IPS-NIHi11 (cell line): Measurements from ENCODE around the gene MLLT1.

Experiments used
- DNase-seq: peaks from one replicate; pipeline ENCODE4 v3.0.0; 2012; ENCODE audit warnings: mixed read lengths, low spot score

MLLT1 gene

DNA sequence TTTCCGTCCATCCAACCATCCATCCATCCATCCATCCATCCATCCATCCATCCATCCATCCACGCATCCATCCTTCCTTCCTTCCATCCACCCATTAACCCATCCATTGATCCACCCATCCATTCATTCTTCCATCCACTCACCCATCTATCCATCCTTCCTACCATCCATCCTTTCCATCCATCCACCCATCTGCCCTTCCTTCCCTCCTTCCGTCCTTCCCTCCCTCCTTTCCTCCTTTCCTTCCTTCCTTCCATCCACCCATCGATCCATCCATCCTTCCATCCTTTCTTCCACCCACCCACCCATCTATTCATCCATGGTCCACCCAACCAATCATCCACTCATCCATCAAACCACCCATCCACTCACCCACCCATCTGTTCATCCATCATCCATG, 70.1 kb downstream of the MLLT1 start:
- no peak for DNase-seq

DNA sequence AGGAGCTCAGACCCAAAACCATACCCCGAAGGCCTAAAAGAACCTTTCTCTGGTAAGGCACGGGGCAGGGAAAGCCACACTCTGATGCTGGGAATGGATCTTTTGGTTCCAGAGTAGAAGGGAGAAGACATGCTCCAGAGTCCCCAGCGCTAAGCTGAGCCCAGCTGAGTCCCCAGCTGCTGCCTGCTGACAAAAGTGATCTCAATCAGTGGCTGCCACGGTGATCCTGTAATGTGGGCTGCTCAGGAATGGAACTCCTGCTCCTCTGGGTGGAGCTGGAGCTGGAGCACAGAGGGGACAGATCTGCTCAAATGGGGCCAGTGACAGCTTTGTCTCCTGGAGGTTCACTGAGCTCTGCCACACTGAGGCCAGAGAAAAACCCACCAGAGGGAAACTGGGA, 70.5 kb downstream of the MLLT1 start:
- no peak for DNase-seq

DNA sequence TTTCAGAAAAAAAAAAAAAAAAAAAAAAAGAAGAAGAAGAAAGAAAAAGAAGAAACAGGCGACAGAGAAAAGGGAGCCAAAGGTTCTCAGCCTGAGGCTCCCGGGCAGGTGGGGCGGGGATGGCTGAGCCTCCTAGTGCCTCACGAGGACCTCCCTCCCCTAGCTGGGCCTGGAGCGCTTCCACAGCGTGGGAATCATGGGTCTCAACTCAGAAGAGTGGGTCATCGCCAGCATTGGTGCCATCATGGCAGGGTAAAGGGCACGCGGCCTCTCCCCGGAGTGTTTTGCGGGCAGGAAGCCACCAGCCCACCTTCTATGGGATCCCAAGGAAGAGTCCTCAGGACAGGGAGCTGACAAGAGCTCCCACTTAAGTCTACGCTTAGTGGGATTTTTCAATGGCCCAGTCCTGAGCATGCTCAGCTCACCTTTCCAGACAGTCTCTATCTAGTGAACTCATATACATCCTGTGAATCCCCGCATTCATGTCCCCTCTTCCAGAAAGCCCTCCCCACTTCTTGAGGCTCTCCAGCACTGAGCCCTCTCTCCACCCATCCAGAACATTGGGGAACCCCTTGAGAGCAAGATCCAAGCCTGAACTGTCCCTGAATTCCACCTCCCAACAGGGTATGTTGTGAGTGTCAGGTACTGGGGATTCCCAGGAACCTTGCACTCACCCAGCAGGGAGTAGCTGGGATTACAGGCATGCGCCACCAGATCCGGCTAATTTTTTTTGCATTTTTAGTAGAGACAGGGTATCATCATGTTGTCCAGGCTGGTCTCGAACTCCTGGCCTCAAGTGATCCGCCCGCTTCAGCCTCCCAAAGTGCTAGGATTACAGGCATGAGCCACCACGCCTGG, 74.7 kb downstream of the MLLT1 start:
- no peak for DNase-seq

DNA sequence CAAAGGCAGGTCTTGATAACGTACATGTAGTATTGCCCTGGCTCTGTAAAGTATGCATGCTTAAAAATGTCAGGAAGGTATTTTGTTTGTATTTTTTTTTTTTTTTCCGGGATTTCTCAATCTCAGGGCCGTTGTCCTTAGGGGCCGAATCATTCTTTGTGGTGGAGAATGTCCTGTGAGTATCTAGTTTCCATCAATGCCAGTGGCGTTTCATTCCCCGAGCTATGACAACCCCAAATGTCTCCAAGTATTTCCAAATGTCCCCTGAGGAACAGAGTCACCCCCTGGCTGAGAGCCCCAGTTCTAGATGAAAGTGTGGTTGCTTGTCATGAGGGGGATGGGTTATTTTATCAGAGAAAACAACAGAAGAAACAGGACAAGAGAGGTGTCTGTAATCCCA, 75.6 kb downstream of the MLLT1 start:
- DNase-seq, result no peak

DNA sequence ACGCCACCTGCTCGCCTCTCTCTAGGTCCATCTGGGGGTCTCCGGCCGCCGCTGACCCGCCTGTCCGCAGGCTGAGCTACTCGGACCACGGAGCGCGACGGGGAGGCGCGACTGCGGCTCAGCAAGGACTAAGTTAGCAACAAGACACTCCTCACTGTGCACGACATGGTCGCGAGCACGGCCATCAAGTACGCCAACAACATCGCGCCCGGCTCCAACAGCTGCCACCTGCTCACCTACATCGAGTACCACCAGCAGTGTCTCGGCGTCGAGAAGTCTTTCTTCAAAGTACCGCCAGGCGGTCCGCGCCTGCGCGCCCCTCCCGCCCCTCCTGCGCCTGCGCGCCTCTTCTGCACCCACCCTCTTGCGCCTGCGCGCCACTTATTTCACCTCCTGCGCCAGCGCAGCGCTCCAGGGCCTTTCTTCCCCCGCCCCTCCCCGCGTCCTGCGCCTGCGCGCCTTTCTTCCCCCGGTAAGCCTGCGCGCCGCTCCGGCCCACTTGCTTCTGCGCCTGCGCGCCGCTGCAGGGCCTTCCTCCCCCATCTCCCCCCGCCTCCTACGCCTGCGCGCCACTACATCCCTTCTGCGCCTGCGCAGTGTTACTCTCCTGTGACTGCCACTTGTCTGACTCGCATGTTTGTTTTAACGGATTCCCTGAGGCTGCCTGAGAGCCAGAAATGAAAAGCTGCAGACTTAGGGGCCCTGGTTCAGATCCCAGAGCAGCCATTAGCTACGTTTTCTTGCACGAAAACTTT, 80.4 kb downstream of the MLLT1 start:
- DNase-seq, result peak; percentile 100

DNA sequence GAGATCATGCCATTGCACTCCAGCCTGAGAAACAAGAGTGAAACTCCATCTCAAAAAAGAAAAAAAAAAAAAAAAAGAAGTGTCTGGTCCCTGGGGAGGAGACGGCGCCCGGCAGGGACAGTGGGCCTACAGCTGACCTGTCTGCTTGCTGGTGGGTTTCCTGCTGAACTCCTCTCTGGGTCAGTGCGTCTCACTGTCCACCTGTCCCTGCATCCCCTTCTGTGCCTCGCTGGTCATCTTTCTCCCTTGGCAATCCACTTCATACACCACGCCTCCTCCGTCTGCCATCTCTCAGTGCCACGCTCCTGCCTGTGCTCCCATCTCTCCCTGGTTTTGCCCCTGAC, 80.9 kb downstream of the MLLT1 start:
- DNase-seq, result no peak

DNA sequence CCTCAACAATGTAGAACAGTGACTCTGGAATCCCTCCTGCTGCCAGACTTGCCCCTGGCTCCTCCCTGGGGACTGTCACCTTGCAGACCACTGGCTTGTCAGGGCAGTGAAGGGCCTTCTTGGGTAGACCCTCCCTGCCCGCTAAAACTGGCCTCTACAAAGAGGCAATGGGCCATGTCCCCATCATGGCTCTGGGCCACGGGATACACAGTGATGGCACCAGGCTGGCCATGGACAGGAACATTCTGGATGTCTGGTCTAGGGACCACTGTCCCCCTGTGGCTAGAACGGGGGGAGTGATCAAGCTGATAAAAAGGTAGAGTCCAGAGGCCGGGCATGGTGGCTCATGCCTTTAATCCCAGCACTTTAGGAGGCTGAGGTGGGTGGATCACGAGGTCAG, 83.4 kb downstream of the MLLT1 start:
- no peak for DNase-seq

DNA sequence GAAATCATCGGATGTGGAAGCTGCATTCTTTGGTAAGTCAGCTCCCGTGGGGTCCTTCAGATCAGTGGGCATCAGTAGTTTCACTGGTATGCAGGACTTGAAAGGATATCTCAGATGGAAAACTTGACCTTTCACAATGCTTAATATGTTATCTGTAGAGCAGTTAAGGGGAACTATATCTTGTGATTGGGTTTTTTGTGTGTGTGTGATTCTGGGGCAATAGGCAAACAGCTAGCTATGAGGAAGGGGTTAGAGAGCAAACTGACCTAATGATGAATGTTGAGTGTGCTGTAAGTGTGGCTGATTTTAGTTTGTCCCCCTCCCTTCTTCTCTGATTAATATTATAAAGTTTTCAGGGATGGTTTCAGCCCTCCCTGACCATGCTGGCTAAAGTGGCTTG, 91.0 kb downstream of the MLLT1 start:
- DNase-seq, result no peak

DNA sequence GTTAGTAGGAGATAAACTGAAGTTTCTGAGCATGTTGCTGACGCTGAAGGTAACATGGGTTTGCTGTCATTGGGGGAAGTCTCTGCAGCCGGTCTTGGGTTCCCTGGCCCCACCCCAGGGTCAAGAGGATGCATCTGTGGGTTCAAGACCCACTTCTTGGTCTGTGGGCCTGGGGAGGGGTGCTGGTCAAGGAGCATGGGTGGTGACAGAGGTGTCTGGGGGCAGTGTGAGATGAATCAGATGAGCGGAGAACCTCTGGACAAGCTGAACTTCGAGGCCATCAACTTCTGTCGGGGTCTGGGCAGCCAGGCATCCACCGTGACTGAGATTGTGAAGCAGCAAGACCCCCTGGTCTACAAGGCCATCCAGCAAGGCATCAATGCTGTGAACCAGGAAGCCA, 92.4 kb downstream of the MLLT1 start:
- no peak for DNase-seq

DNA sequence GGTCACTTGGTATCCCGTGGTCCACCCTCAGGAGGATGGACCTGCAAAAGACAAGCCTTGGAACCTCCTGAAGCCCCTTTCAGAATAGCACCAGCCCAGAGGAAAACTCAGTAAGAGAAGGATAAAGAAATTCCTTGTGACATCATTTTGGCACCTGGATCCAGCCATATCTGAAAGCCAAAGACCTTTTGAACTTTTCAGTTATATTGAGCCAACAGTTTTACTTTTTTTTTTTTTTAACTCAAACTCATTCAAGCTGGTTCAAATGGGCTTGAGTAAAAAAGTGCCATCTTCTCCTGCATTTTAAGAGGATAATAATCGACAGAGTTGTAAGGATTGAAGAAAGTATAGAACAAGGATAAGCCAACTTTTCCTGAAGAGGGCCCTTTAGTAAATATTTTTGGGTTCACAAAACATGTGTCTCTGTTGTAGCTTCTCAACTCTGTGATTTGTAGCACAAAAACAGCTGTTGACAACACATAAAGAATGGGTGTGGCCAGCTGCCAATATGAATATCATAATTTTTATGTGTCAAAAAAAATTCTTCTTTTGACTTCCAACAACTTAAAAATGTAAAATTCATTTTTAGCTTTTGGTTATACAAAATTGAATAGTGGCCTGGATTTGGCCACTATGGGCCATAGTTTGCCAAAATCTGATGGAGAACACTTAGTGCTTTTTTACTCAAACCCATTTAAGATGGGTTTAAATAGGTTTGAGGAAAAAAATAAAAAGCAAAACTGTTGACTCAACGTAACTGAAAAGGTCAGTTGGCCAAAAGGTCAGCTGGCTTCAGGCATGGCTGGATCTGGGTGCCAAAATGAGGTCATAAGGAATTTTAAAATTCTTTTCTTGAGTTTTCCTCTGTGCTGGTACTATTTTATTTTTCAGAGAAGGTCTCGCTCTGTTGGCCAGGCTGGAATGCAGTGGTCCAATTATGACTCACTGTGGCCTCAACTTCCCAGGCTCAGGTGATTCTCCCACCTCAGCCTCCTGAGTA, 93.6 kb downstream of the MLLT1 start:
- DNase-seq, result no peak

DNA sequence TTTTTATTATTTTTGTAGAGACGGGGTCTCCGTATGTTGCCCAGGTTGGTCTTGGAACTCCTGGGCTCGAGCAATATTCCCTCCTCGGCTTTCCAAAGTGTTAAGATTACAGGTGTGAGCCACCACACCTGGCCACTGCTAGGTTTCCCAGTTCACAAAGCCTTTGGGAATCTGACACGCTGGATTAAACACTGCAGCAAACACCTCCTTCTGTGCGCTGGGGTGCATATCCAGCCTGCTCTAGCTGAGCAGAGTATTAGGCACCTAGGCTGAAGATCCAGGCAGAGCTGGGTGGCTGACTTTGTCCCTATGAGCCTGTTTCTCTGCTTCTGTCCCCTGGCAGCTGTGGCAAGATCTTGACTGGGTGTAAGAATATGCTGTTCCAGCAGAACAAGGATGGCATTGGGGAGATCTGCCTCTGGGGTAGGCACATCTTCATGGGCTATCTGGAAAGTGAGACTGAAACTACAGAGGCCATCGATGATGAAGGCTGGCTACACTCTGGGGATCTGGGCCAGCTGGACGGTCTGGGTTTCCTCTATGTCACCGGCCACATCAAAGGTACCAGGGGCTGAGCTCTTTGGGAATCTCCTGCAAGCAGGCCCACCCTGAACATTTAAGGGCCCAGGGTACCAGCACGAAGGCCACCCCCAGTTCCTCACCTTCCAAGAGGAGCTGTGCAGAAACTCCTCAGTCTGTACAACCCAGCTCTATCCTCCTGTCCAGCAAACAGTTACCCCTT, 94.5 kb downstream of the MLLT1 start:
- no peak for DNase-seq

DNA sequence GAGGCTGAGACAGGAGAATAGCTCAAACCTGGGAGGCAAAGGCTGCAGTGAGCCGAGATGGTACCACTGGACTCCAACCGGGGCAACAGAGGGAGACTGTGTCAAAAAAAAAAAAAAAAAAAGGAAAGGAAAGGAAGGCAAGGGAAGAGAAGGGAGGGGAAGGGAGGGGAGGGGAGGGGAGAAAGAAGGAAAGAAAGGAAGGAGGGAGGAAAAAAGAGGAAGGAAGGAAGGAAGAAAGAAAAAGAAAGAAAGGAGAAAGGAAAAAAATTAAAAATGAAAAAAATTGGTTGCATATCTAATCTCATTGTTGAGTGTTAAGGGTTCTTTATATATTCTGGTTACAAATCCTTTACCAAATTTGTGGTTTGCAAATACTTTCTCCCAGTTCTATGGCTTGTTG, 98.7 kb downstream of the MLLT1 start:
- no peak for DNase-seq

DNA sequence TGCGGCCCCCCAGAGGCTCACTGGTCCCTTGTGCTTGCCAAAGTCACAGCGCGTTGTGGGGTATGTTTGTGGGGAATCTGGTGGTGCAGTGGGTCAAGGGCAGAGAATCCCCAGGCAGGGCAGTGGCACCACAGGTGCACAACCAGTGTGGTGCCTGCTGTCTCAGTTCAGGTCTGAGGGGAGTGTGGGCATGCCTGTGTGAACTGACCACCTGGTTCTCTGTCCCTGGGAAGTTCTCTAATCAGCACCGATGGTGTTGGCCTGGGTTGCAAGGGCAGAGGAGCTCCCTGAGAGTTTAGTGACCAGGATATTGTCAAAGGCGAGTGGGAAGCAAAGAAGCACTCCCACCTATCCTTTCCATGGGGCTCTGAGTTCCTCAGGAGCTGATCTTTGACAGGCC, 106.6 kb downstream of the MLLT1 start:
- no peak for DNase-seq

DNA sequence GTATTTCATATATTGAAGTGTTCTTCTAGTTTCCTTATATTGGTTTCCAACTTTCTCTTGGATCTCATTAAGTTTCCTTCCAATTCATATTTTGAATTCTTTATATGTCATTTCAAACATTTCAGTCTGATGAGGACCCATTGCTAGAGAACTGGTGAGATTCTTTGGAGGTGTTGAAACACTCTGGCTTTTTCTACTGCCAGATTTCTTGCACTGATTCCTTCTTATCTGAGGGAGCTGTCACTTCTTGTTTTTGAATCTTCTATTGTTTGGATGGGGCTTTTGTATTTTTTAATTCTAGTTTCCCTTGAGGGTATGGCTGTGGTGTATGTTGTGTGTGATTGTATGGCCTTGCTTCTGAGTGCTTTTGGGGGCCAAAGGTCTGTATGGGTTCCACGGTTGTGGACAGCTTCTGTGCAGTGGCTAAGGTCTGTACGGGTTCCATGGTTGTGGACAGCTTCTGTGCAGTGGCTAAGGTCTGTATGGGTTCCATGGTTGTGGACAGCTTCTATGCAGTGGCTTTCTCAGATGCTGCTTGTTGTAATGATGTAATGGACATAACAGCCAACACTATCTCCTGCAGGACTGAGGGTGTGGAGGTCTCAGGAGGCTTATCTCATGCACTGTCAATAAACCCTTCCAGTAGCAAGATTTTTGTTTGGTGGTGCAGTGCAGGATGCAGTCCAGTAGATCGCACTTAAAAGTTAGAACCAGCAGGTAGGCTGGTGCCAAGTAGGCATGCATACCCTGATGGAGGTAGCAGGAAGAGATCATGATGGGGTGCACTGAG, 107.5 kb downstream of the MLLT1 start:
- no peak for DNase-seq

DNA sequence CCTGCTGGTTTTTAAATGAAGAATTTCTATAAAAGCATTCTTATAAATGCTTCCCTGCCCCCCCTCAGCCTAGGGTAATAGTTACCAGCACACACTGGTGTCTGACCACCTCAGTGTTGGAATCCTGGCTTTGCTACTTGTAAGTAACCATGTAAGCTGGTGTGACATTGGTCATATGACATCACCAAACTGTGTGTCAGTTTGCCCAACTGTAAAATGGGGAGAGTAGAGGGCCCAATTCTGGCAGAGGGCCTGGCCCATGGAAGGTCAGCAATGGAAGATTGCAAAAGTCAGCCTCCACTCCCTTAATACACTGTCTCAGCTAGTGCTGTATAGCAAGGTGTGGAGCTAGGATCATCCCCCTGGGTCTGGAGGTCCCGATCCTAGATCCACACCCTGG, 112.7 kb downstream of the MLLT1 start:
- DNase-seq, result no peak

DNA sequence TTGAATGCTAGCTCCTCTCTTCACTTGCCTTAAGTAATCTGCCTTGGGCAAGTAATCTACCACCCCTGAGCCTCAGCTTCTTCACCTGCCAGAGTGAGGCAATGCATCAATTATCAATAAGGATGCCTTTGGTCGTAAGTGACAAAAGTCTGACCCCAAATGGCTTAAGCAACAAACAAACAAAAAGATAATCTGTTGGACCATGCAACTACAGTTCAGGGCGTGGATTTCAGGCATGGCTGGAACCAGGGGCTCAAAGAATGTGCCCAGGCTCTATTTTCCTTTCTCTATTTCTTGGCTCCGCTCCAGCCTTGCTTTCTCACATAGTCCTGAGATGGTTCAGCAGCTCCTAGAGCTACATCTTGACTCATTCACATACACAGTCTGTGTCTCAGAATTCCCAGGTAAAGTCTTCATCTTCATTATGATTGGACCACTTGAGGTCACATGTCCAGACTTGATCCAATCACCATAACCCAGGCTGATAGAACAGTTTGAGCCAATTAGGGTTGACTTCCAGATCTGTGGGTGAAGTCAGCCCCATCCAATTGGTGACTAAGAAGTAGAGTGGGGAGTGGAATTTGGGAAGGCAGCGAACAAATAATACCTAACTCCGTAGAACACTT, 114.8 kb downstream of the MLLT1 start:
- DNase-seq, result no peak

DNA sequence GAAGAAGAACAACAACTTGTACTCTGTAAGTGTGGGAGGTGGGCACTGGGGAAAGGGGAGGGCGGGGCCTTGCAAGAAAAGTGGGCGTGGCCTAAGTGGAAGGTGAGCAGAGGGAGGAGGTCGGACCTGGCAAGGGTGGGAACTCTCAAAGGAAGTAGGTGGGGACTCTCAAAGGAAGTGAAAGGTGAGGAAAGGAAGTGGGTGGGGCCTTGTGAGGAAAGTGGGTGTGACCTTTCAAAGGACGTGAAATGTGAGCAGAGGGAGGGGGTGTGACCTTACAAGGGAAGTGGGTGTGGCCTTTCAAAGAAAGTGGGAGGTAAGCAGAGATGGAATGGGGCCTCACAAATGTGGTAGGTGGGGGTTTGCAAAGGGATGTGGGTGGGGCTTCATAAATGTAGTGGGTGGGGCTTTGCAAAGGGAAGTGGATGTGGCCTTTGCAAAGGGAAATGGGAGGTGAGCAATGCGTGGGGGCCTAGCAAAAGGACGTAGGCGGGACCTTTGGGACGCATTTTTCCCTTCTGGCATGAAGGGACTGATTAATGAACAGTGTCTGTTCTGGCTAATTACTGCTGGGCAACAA, 118.4 kb downstream of the MLLT1 start:
- peak; percentile 59 for DNase-seq
